CD4-positive, alpha-beta T cell treated with Interleukin-6 for 4 hours (primary cell): ENCODE results near the gene TNFSF15.

Source experiments
- DNase-seq: peaks from one replicate; pipeline ENCODE4 v3.0.0-alpha.2; 2020; ENCODE audit warnings: mixed read lengths

The TNFSF15 gene

GRCh38 chr9:114805670-114806525, at the start of gene TNFSF15:
TNFSF15 (minus strand) TSS chr9:114806039; CDS start chr9:114806012, 27 bp downstream.
- peak; percentile 15 for DNase-seq

GRCh38 chr9:114855488-114855887, 49.6 kb upstream of the TNFSF15 start:
- DNase-seq = no peak

GRCh38 chr9:114854736-114855355, 49.0 kb upstream of the TNFSF15 start:
- no peak for DNase-seq

GRCh38 chr9:114853071-114853855, 47.4 kb upstream of the TNFSF15 start:
- DNase-seq = no peak

- DNase-seq = no peak
These were observed 46.3 kb upstream of the TNFSF15 start for GRCh38 chr9:114852050-114852594.

- no peak for DNase-seq
These were observed 45.5 kb upstream of the TNFSF15 start for GRCh38 chr9:114851306-114851705.

- DNase-seq = no peak
These were observed 45.0 kb upstream of the TNFSF15 start for GRCh38 chr9:114850871-114851270.

- no peak for DNase-seq
These were observed 43.6 kb upstream of the TNFSF15 start for GRCh38 chr9:114849450-114849849.

GRCh38 chr9:114847492-114848417, 41.9 kb upstream of the TNFSF15 start:
- no peak for DNase-seq

- no peak for DNase-seq
These were observed 39.5 kb upstream of the TNFSF15 start for GRCh38 chr9:114845373-114845772.

GRCh38 chr9:114844766-114845165, 38.9 kb upstream of the TNFSF15 start:
- no peak for DNase-seq

GRCh38 chr9:114837923-114838322, 32.1 kb upstream of the TNFSF15 start:
- no peak for DNase-seq

GRCh38 chr9:114836769-114837168, 30.9 kb upstream of the TNFSF15 start:
- no peak for DNase-seq

GRCh38 chr9:114834386-114834785, 28.5 kb upstream of the TNFSF15 start:
- no peak for DNase-seq

- no peak for DNase-seq
These were observed 24.7 kb upstream of the TNFSF15 start for GRCh38 chr9:114830546-114830945.

GRCh38 chr9:114829574-114830440, 24.0 kb upstream of the TNFSF15 start:
- DNase-seq = no peak

GRCh38 chr9:114828303-114828650, 22.4 kb upstream of the TNFSF15 start:
- no peak for DNase-seq

GRCh38 chr9:114827641-114828302, 21.9 kb upstream of the TNFSF15 start:
- no peak for DNase-seq

GRCh38 chr9:114826431-114826830, 20.6 kb upstream of the TNFSF15 start:
- no peak for DNase-seq

GRCh38 chr9:114825126-114825795, 19.4 kb upstream of the TNFSF15 start:
- no peak for DNase-seq
